Body of pancreas (tissue), 4 donors: Measurements from ENCODE around the gene RAB21.

ENCODE experiments used
- POLR2A ChIP-seq, 3 donors: fragments of 450-650 bp; IDR thresholded peaks; one replicate each; pipeline ENCODE4 v1.6.1; 2016; ENCODE audit warnings: antibody characterized with exemption in 3 of 3, mild to moderate bottlenecking in 2 of 3
- TF ChIP-seq, protein P1 (sequence below), 7 experiments: fragments of 450-650 bp in 4 of 7; fragments of 200-600 bp in 3 of 7; sonication (generic) in 3 of 7; IDR thresholded peaks; one replicate each; pipeline ENCODE4 v1.5.1; 2016 to 2019; ENCODE audit warnings: antibody characterized with exemption in 7 of 7

DNA sequence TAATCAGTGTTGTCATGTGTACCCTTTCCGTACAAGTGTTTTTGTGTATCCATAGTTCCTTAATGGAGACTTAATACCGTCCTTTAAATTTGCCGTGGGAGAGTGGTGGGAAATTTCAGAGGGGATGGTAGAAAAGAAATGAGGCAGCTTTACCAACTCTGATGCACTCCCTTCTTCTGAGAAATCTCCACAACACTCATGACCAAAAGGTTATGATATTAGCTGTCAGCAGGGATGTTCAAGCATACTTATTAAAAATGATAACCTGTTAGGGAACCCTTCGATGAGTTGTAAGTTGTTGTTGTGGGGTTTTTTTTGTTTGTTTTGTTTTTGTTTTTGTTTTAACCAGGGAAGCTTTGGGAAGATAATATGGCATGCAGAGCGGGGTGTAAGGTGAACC, 12.5 kb downstream of the RAB21 start:
- no peak for TF ChIP-seq POLR2A (IDR thresholded peaks at IDR 0.05)
- TF ChIP-seq, protein P1, sequence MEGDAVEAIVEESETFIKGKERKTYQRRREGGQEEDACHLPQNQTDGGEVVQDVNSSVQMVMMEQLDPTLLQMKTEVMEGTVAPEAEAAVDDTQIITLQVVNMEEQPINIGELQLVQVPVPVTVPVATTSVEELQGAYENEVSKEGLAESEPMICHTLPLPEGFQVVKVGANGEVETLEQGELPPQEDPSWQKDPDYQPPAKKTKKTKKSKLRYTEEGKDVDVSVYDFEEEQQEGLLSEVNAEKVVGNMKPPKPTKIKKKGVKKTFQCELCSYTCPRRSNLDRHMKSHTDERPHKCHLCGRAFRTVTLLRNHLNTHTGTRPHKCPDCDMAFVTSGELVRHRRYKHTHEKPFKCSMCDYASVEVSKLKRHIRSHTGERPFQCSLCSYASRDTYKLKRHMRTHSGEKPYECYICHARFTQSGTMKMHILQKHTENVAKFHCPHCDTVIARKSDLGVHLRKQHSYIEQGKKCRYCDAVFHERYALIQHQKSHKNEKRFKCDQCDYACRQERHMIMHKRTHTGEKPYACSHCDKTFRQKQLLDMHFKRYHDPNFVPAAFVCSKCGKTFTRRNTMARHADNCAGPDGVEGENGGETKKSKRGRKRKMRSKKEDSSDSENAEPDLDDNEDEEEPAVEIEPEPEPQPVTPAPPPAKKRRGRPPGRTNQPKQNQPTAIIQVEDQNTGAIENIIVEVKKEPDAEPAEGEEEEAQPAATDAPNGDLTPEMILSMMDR (IDR thresholded peaks at IDR 0.05) = no peak
